HEK293 (cell line): ENCODE data around the gene ZNF780B.
A peak's percentile ranks its signal among the peaks of the same experiment; 100 is the strongest.

Experiments
- BCL11A ChIP-seq: fragments of 450-650 bp; formaldehyde crosslinking; IDR thresholded peaks from 2 replicates; pipeline ENCODE4 v1.5.1; 2016; ENCODE audit warnings: low read depth, missing biosample characterization, missing genetic modification characterization
- HOXA7 ChIP-seq: sonication (generic); formaldehyde crosslinking; IDR thresholded peaks from 2 replicates; pipeline ENCODE4 v1.8.1; 2022; ENCODE audit warnings: missing genetic modification reagents, borderline replicate concordance
- KLF10 ChIP-seq: fragments of 450-650 bp; IDR thresholded peaks from 2 replicates; pipeline ENCODE4 v1.5.1; 2018; ENCODE audit warnings: missing biosample characterization, mild to moderate bottlenecking, missing genetic modification characterization
- REPIN1 ChIP-seq: fragments of 450-650 bp; formaldehyde crosslinking; IDR thresholded peaks from 2 replicates; pipeline ENCODE4 v1.5.1; 2017; ENCODE audit warnings: missing biosample characterization, missing genetic modification characterization, low read depth
- SALL2 ChIP-seq: fragments of 450-650 bp; formaldehyde crosslinking; IDR thresholded peaks from 2 replicates; pipeline ENCODE4 v1.5.0; 2017; ENCODE audit warnings: missing biosample characterization, mild to moderate bottlenecking, missing genetic modification characterization, borderline replicate concordance
- SCRT2 ChIP-seq: fragments of 450-650 bp; formaldehyde crosslinking; IDR thresholded peaks from 2 replicates; pipeline ENCODE4 v1.5.1; 2016; ENCODE audit warnings: missing biosample characterization, missing genetic modification characterization
- ZBTB7A ChIP-seq: fragments of 450-650 bp; formaldehyde crosslinking; IDR thresholded peaks from 2 replicates; pipeline ENCODE4 v1.5.1; 2016; ENCODE audit warnings: low read depth, missing biosample characterization, missing genetic modification characterization
- ZNF10 ChIP-seq: fragments of 450-650 bp; formaldehyde crosslinking; IDR thresholded peaks from 2 replicates; pipeline ENCODE4 v1.5.1; 2017; ENCODE audit warnings: missing biosample characterization, missing genetic modification characterization
- ZNF133 ChIP-seq: fragments of 450-650 bp; formaldehyde crosslinking; IDR thresholded peaks from 2 replicates; pipeline ENCODE4 v1.5.1; 2016; ENCODE audit warnings: missing biosample characterization, missing genetic modification characterization
- ZNF169 ChIP-seq: fragments of 450-650 bp; formaldehyde crosslinking; IDR thresholded peaks from 2 replicates; pipeline ENCODE4 v1.5.1; 2016; ENCODE audit warnings: missing biosample characterization, missing genetic modification characterization
- ZNF175 ChIP-seq: fragments of 450-650 bp; formaldehyde crosslinking; IDR thresholded peaks from 2 replicates; pipeline ENCODE4 v1.5.1; 2016; ENCODE audit warnings: missing biosample characterization, missing genetic modification characterization
- ZNF266 ChIP-seq: fragments of 450-650 bp; formaldehyde crosslinking; IDR thresholded peaks from 2 replicates; pipeline ENCODE4 v1.5.1; 2016; ENCODE audit warnings: missing biosample characterization, missing genetic modification characterization, low read depth
- ZNF335 ChIP-seq: fragments of 450-650 bp; formaldehyde crosslinking; conservative IDR thresholded peaks from 2 replicates; pipeline ENCODE4 v1.5.1; 2016; ENCODE audit warnings: missing biosample characterization, missing genetic modification characterization
- ZNF433 ChIP-seq: fragments of 450-650 bp; formaldehyde crosslinking; IDR thresholded peaks from 2 replicates; pipeline ENCODE4 v1.5.1; 2016; ENCODE audit warnings: missing biosample characterization, missing genetic modification characterization, low read depth
- ZNF501 ChIP-seq: fragments of 450-650 bp; formaldehyde crosslinking; IDR thresholded peaks from 2 replicates; pipeline ENCODE4 v1.5.1; 2016; ENCODE audit warnings: missing biosample characterization, missing genetic modification characterization
- ZNF561 ChIP-seq: fragments of 450-650 bp; IDR thresholded peaks from 2 replicates; pipeline ENCODE4 v1.5.1; 2018; ENCODE audit warnings: missing biosample characterization, missing genetic modification characterization, borderline replicate concordance
- ZNF658 ChIP-seq: fragments of 450-650 bp; formaldehyde crosslinking; IDR thresholded peaks from 2 replicates; pipeline ENCODE4; 2016; ENCODE audit warnings: missing biosample characterization, missing genetic modification characterization
- ZNF660 ChIP-seq: fragments of 450-650 bp; IDR thresholded peaks from 2 replicates; pipeline ENCODE4 v1.5.1; 2018; ENCODE audit warnings: missing biosample characterization, mild to moderate bottlenecking, missing genetic modification characterization
- ZNF707 ChIP-seq: fragments of 450-650 bp; formaldehyde crosslinking; IDR thresholded peaks from 2 replicates; pipeline ENCODE4 v1.5.1; 2016; ENCODE audit warnings: missing biosample characterization, missing genetic modification characterization
- ZNF777 ChIP-seq: fragments of 450-650 bp; formaldehyde crosslinking; IDR thresholded peaks from 2 replicates; pipeline ENCODE4 v1.5.1; 2017; ENCODE audit warnings: missing biosample characterization, missing genetic modification characterization, borderline replicate concordance
- ZNF791 ChIP-seq: fragments of 450-650 bp; formaldehyde crosslinking; IDR thresholded peaks from 2 replicates; pipeline ENCODE4 v1.5.1; 2016; ENCODE audit warnings: missing biosample characterization, missing genetic modification characterization
- ZNF837 ChIP-seq: fragments of 450-650 bp; formaldehyde crosslinking; IDR thresholded peaks from 2 replicates; pipeline ENCODE4 v1.5.1; 2016; ENCODE audit warnings: missing biosample characterization, missing genetic modification characterization
- ZSCAN23 ChIP-seq: fragments of 450-650 bp; formaldehyde crosslinking; IDR thresholded peaks from 2 replicates; pipeline ENCODE4 v1.5.1; 2016; ENCODE audit warnings: missing biosample characterization, missing genetic modification characterization
- TF ChIP-seq, protein P1 (sequence below): fragments of 450-650 bp; formaldehyde crosslinking; IDR thresholded peaks from 2 replicates; pipeline ENCODE4 v1.5.1; 2016; ENCODE audit warnings: missing biosample characterization, missing genetic modification characterization
- TF ChIP-seq, protein P2 (sequence below): fragments of 450-650 bp; formaldehyde crosslinking; IDR thresholded peaks from 2 replicates; pipeline ENCODE4 v1.5.1; 2016; ENCODE audit warnings: missing biosample characterization, missing genetic modification characterization

Gene ZNF780B

DNA sequence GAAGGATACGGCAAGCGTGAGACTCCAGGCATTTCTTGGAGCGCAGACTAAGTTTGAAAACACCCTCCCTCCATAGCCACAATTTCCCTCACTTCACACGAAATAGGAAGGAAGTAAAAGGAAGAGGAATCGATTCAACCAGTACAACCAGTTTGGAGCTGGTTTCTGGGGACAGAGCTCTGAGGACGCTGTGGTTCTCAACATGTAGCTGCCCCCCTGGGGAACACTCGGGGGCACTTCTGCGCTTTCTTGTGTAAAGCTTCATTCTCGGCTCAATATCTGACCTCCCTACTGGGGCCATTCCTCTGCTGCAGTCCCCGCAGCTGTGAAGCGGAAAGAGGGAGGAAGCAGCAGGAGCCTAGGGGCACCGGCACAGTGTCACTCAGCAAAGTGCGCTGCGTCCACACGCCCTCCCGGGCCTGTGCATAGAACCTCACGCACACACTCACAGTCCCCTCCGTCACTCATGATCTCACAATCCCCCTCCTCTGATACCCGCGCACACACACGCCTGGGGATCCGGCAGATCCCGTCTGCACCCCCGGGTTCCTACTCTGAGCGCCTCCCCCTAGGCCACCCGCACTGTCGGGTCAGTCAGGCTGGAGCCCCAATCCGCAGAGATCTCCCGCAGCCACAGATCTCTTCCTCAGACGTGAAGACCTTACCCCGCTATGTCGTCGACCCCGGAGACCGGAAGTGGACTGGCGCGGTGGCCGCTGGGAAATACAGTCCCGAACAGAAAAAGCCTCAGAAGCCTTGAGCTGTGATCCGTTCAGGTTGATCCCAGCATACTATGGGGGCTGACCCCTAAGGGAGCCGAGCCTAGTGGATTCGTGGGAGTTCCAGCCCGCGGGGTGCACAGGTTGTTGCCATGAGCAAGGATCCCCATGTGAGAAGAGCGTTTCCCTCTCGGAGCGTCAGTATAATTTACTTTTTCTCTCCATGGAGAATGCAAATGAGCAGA, 34.5 kb upstream of the ZNF780B start, which contains the start of gene ZNF780A (continued):
- TF ChIP-seq, protein P1, sequence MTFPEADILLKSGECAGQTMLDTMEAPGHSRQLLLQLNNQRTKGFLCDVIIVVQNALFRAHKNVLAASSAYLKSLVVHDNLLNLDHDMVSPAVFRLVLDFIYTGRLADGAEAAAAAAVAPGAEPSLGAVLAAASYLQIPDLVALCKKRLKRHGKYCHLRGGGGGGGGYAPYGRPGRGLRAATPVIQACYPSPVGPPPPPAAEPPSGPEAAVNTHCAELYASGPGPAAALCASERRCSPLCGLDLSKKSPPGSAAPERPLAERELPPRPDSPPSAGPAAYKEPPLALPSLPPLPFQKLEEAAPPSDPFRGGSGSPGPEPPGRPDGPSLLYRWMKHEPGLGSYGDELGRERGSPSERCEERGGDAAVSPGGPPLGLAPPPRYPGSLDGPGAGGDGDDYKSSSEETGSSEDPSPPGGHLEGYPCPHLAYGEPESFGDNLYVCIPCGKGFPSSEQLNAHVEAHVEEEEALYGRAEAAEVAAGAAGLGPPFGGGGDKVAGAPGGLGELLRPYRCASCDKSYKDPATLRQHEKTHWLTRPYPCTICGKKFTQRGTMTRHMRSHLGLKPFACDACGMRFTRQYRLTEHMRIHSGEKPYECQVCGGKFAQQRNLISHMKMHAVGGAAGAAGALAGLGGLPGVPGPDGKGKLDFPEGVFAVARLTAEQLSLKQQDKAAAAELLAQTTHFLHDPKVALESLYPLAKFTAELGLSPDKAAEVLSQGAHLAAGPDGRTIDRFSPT (tag by site-specific recombination): no peak; the same call in 1 of the 2 replicates
- TF ChIP-seq ZNF660 (tag by site-specific recombination): peak; percentile 83; the same call in 1 of the 2 replicates
- TF ChIP-seq ZBTB7A: peak; percentile 94
- no peak; the same call in 1 of the 2 replicates for TF ChIP-seq SCRT2
- TF ChIP-seq ZNF433 (tag by site-specific recombination): no peak
- no peak for TF ChIP-seq SALL2 (tag by site-specific recombination)
- peak; percentile 100 for TF ChIP-seq ZNF777 (tag by site-specific recombination)
- peak; percentile 94; the same call in 1 of the 2 replicates for TF ChIP-seq BCL11A (tag by site-specific recombination)
- TF ChIP-seq ZSCAN23 (tag by site-specific recombination): 0 out of 2 replicates have a peak, but pooled peaks have one; percentile 54
- TF ChIP-seq ZNF707 (tag by site-specific recombination): no peak
- peak; percentile 43; the same call in 1 of the 2 replicates for TF ChIP-seq ZNF169
- peak; percentile 97 for TF ChIP-seq ZNF335 (tag by site-specific recombination)
- peak; percentile 61; the same call in 1 of the 2 replicates for TF ChIP-seq ZNF561
- TF ChIP-seq, protein P2, sequence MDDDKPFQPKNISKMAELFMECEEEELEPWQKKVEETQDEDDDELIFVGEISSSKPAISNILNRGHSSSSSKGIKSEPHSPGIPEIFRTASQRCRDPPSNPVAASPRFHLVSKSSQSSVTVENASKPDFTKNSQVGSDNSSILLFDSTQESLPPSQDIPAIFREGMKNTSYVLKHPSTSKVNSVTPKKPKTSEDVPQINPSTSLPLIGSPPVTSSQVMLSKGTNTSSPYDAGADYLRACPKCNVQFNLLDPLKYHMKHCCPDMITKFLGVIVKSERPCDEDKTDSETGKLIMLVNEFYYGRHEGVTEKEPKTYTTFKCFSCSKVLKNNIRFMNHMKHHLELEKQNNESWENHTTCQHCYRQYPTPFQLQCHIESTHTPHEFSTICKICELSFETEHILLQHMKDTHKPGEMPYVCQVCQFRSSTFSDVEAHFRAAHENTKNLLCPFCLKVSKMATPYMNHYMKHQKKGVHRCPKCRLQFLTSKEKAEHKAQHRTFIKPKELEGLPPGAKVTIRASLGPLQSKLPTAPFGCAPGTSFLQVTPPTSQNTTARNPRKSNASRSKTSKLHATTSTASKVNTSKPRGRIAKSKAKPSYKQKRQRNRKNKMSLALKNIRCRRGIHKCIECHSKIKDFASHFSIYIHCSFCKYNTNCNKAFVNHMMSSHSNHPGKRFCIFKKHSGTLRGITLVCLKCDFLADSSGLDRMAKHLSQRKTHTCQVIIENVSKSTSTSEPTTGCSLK (tag by site-specific recombination): no peak
- no peak for TF ChIP-seq HOXA7 (CRISPR knock-in tag)
- TF ChIP-seq ZNF791: no peak
- TF ChIP-seq KLF10 (tag by site-specific recombination): no peak
- peak; percentile 99 for TF ChIP-seq ZNF501 (tag by site-specific recombination)
- TF ChIP-seq ZNF837: no peak
- peak; percentile 21; the same call in 1 of the 2 replicates for TF ChIP-seq ZNF133 (tag by site-specific recombination)
- peak; percentile 83; the same call in 1 of the 2 replicates for TF ChIP-seq REPIN1 (tag by site-specific recombination)
- peak; percentile 95 for TF ChIP-seq ZNF266
- no peak for TF ChIP-seq ZNF175
- TF ChIP-seq ZNF658 (tag by site-specific recombination): no peak
- peak; percentile 70; the same call in 1 of the 2 replicates for TF ChIP-seq ZNF10 (tag by site-specific recombination)
